K562 (cell line): ENCODE measurements around the gene TREM2. TPM values are rescaled to one million over a fixed set of nuclear protein-coding genes. Genes with fewer than 3 reads are reported as not detected.

ENCODE experiments used
- ATAC-seq: fragments of 200-7000 bp; cut with Tn5 transposase; 3 replicates; pipeline ENCODE4 v1.9.1; 2020; ENCODE audit warnings: moderate library complexity
- BruUV-seq: library from RNA; stranded (reverse); fragments of 400-500 nt; replicated peaks from 2 replicates; lab custom pipeline; 2021; lab: Mats Ljungman, UMichigan
- CTCF ChIA-PET: fragments of 300-600 bp; formaldehyde crosslinking; extraction: SDS; loops from one replicate; lab custom pipeline; 2021; ENCODE audit warnings: low intra/inter-chr PET ratio; lab: Yijun Ruan, JAX
- POLR2A ChIA-PET: fragments of 300-600, 350-650 bp; sonication (Branson Sonifier 250); formaldehyde crosslinking; extraction: SDS; loops from one replicate; lab custom pipeline; 2021; ENCODE audit warnings: antibody characterized with exemption, inconsistent platforms; lab: Yijun Ruan, JAX
- DNase-seq, 4 experiments: peaks; one replicate each; pipeline versions ENCODE4 v3.0.0 to v3.0.0-alpha.2; 2011 to 2018; ENCODE audit warnings: low spot score in 3 of 4, mixed read lengths in 3 of 4; ENCODE audit errors: extremely low read depth in 1 of 4
- FAIRE-seq: peaks from 2 replicates; lab custom pipeline; 2011; peaks lifted over from hg19 to GRCh38; lab: Jason Lieb, UNC
- H2AFZ ChIP-seq: 2 replicates; pipeline ENCODE4 v1.6.0; 2011; ENCODE audit warnings: low read depth, low read length, control low read depth, inconsistent platforms
- H3K27ac ChIP-seq: fragments of 200-600 bp; 3 replicates; pipeline ENCODE4 v1.8.0; 2011; ENCODE audit warnings: low read depth, mild to moderate bottlenecking, control low read depth, inconsistent platforms, low read length, moderate library complexity, mixed read lengths; ENCODE audit errors: extremely low read depth
- H3K27me3 ChIP-seq, 2 experiments: fragments of 300-600 bp in 1 of 2; 2 replicates in 1 of 2; 3 replicates in 1 of 2; pipeline versions ENCODE4 v1.6.0 to v1.8.0; 2011; ENCODE audit warnings: inconsistent platforms in 2 of 2, low read length in 2 of 2, mild to moderate bottlenecking in 1 of 2, mixed read lengths in 1 of 2, moderate library complexity in 1 of 2; ENCODE audit not compliant: control insufficient read depth in 2 of 2, insufficient read depth in 2 of 2
- H3K36me3 ChIP-seq: fragments of 300-600 bp; 3 replicates; pipeline ENCODE4 v1.8.0; 2011; ENCODE audit warnings: mild to moderate bottlenecking, low read length, inconsistent platforms; ENCODE audit not compliant: control insufficient read depth, insufficient read depth
- H3K4me1 ChIP-seq, 2 experiments: fragments of 200-600 bp in 1 of 2; replicated peaks in 1 of 2; 2 replicates in 1 of 2; 3 replicates in 1 of 2; pipeline versions ENCODE4 v1.5.1 to v1.8.0; 2011; ENCODE audit warnings: inconsistent platforms in 2 of 2, low read length in 2 of 2, mild to moderate bottlenecking in 1 of 2, mixed read lengths in 1 of 2, moderate library complexity in 1 of 2; ENCODE audit not compliant: control insufficient read depth in 2 of 2, insufficient read depth in 2 of 2
- H3K4me2 ChIP-seq: 2 replicates; pipeline ENCODE4 v1.6.1; 2011; ENCODE audit warnings: low read length, control low read depth, inconsistent platforms, mixed read lengths; ENCODE audit not compliant: insufficient read depth
- H3K4me3 ChIP-seq: fragments of 200-600 bp; sonication (generic), shearing (Covaris generic); 2 replicates; pipeline ENCODE4 v1.5.1; 2016; ENCODE audit warnings: control low read depth, inconsistent platforms
- H3K79me2 ChIP-seq: fragments of 200-600 bp; 3 replicates; pipeline ENCODE4 v1.8.0; 2011; ENCODE audit warnings: low read length, inconsistent platforms; ENCODE audit not compliant: control insufficient read depth, insufficient read depth
- H3K9ac ChIP-seq, 2 experiments: 2 replicates each; pipeline versions ENCODE4 v1.6.0 to v1.6.1; 2011; ENCODE audit warnings: low read depth in 2 of 2, low read length in 2 of 2, control low read depth in 1 of 2, inconsistent platforms in 1 of 2, mild to moderate bottlenecking in 1 of 2, mixed read lengths in 1 of 2; ENCODE audit not compliant: insufficient read depth in 1 of 2
- H3K9me1 ChIP-seq: one replicate; pipeline ENCODE4 v1.6.0; 2011; ENCODE audit warnings: inconsistent platforms, mild to moderate bottlenecking, low read length, moderate library complexity; ENCODE audit not compliant: control insufficient read depth, insufficient read depth
- H3K9me3 ChIP-seq: replicated peaks from 2 replicates; pipeline ENCODE4 v1.5.1; 2011; ENCODE audit warnings: low read depth, low read length, inconsistent platforms; ENCODE audit not compliant: control insufficient read depth, insufficient read depth
- H4K20me1 ChIP-seq: replicated peaks from 2 replicates; pipeline ENCODE4 v1.6.1; 2011; ENCODE audit warnings: low read length, inconsistent platforms, mixed read lengths; ENCODE audit not compliant: control insufficient read depth, insufficient read depth
- ATF6 ChIP-seq: sonication (generic); formaldehyde crosslinking; IDR thresholded peaks from 2 replicates; pipeline ENCODE4 v1.4.0; 2020; ENCODE audit warnings: mild to moderate bottlenecking, missing genetic modification reagents
- HNRNPL ChIP-seq: fragments of 200-400 bp; formaldehyde crosslinking; IDR thresholded peaks from 2 replicates; pipeline ENCODE4 v1.6.1; 2017; ENCODE audit warnings: low read depth, mild to moderate bottlenecking, low read length
- SMARCA4 ChIP-seq: fragments of 450-650 bp; IDR thresholded peaks from 2 replicates; pipeline ENCODE4 v1.6.1; 2016
- SMARCC2 ChIP-seq: fragments of 450-650 bp; IDR thresholded peaks from 2 replicates; pipeline ENCODE4 v1.6.1; 2017; ENCODE audit warnings: antibody characterized with exemption, moderate library complexity, mild to moderate bottlenecking, low read depth
- TAL1 ChIP-seq: fragments of 450-650 bp; IDR thresholded peaks from 2 replicates; pipeline ENCODE4 v1.6.1; 2016; ENCODE audit warnings: mild to moderate bottlenecking
- USF1 ChIP-seq: sonication (generic); formaldehyde crosslinking; IDR thresholded peaks from 2 replicates; pipeline ENCODE4 v1.9.0; 2022; ENCODE audit warnings: mild to moderate bottlenecking, missing genetic modification reagents
- VEZF1 ChIP-seq: fragments of 200-800 bp; sonication (Bioruptor generic); IDR thresholded peaks from 2 replicates; pipeline ENCODE4 v1.6.1; 2017; ENCODE audit warnings: missing genetic modification characterization, missing compliant biosample characterization
- ZNF511 ChIP-seq: sonication (generic); formaldehyde crosslinking; IDR thresholded peaks from 2 replicates; pipeline ENCODE4 v1.8.0; 2022; ENCODE audit warnings: mild to moderate bottlenecking, missing genetic modification reagents
- WGBS: fragments of 100-300 bp; shearing (Covaris generic); methylation state at CpG from one replicate; pipeline ENCODE4 v1.1.6; 2016; ENCODE audit warnings: low coverage, mixed read lengths; ENCODE audit not compliant: insufficient coverage; ENCODE audit errors: missing lambda C conversion rate; 5-methylcytosine and 5-hydroxymethylcytosine counted together
- in situ Hi-C: fragments of 300-500 bp; cut with MboI; formaldehyde crosslinking; loops from 4 replicates; pipeline ENCODE4 v1.15.0; 2018; ENCODE audit warnings: inconsistent platforms, mixed read lengths
- intact Hi-C: fragments of 100-400 bp; cut with micrococcal nuclease; formaldehyde crosslinking; loops from 2 replicates; pipeline ENCODE4 v1.14.2; 2022
- polyA plus RNA-seq, 8 experiments: library from polyadenylated mRNA; depleted of rRNA in 4 of 8; stranded (reverse) in 5 of 8; unstranded in 3 of 8; fragments of >200 nt; fragmentation: Nextera tagmentation in 2 of 8; fragmentation: Illumina TruSeq in 1 of 8; extraction: Ambion mirVana in 2 of 8; extraction: Trizol in 1 of 8; gene quantifications; 2 replicates each; pipeline versions ENCODE4 v1.2.1 to v1.2.3, GENCODE V29; 2011 to 2014; ENCODE audit warnings: inconsistent platforms in 1 of 8, missing spikeins in 1 of 8
- total RNA-seq, 7 experiments: library from RNA; depleted of rRNA in 6 of 7; stranded (reverse); fragments of >200 nt in 6 of 7; fragmentation: Illumina TruSeq in 2 of 7; extraction: Trizol in 2 of 7; gene quantifications; 2 replicates each; pipeline versions ENCODE4 v1.2.1 to v1.2.3, GENCODE V29; 2011 to 2021; ENCODE audit warnings: low replicate concordance in 1 of 7

Gene TREM2
- total and polyA plus RNA-seq, 9 of the 15 experiments (the other 6 are each of a cell fraction or from before 2014, with no cell fraction given): not detected

- TF ChIP-seq ATF6 (CRISPR knock-in tag) (no peak), VEZF1 (CRISPR knock-in tag) (no peak), TAL1 (no peak), HNRNPL (no peak), ZNF511 (CRISPR knock-in tag) (no peak)
Observed at GRCh38 chr6:41153451-41153850, 9.5 kb downstream of the TREM2 start (continued).

GRCh38 chr6:41150671-41151070 lies 12.2 kb downstream of the TREM2 start:
- peaks cover 4% of the 10 kb centered on the region; the same call in 1 of the 2 replicates for H4K20me1 ChIP-seq
- no peaks in the 10 kb centered on the region for H3K9me1 ChIP-seq
- in situ Hi-C loops: no loop called here
- FAIRE-seq: no peak
- H3K9me3 ChIP-seq: no peaks in the 10 kb centered on the region
- POLR2A ChIA-PET: interaction anchor here (0.7 kb wide), 1 partner anchor 9 kb away, joined by 3 read pairs; no protein-coding TSS in a partner anchor
- no TSS peak for BruUV-seq
- intact Hi-C loops: no loop called here
- H3K27me3 ChIP-seq: peaks cover 3 to 40% of the 10 kb centered on the region in 2 experiments
- no peak overlapping the region for H3K4me2 ChIP-seq
- CTCF ChIA-PET: no interaction called here
- H3K79me2 ChIP-seq: no peaks in the 10 kb centered on the region
- WGBS: 0% methylated on average over 1 of the region's 1 CpG
- no peaks in the 10 kb centered on the region for H3K36me3 ChIP-seq
- no peak overlapping the region for H3K9ac ChIP-seq
- H2AFZ ChIP-seq: no peak overlapping the region
- H3K4me1 ChIP-seq: no peaks in the 10 kb centered on the region
- H3K4me3 ChIP-seq: no peak overlapping the region
- no peak for ATAC-seq
- DNase-seq: no peak
- no peak overlapping the region for H3K27ac ChIP-seq
- TF ChIP-seq SMARCA4 (no peak), USF1 (CRISPR knock-in tag) (no peak), SMARCC2 (no peak), TAL1 (no peak)
